Stimulated activated CD4-positive, alpha-beta T cell treated with anti-CD3 and anti-CD28 coated beads, Interleukin-2, amount 100 ng/mL, for 48 hours (primary cell): ENCODE results near the gene ERC1.
"Not testable (repeated sequence)": the region's sequence is repeated elsewhere in the genome, so short reads cannot be mapped to it uniquely, and the experiment has no call there.

Source experiments
- DNase-seq, 2 donors: peaks; one replicate each; pipeline ENCODE4 v3.0.0-alpha.2; 2020

The ERC1 gene

DNA sequence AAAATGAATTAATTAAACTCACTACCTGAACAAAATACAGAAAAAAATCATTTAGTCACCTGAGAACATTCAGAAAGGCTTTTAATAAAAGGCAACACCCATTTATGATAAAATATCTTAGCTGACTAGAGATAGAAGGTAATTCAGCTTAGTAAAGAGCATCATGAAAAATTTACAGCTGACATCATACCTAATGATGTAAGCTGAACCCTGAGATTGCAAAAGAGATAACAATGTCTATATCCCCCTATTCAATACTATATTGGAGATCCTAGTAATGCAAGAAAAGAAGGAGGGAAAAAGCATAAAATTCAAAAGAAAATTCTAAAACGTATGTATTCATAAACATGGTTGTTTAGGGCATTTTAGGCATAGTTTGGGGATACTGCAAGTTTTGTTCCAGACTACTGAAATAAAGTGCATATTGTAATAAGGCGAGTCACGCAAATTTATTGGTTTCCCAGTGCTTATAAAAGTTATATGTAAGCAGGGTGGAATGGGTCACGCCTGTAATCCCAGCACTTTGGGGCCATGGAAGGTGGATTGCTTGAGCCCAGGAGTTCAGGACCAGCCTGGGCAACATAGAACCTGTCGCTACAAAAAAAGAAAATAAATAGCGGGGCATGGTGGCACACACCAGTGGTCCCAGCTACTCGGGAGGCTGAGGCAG, 311.3 kb downstream of the ERC1 start:
- DNase-seq: no peak

DNA sequence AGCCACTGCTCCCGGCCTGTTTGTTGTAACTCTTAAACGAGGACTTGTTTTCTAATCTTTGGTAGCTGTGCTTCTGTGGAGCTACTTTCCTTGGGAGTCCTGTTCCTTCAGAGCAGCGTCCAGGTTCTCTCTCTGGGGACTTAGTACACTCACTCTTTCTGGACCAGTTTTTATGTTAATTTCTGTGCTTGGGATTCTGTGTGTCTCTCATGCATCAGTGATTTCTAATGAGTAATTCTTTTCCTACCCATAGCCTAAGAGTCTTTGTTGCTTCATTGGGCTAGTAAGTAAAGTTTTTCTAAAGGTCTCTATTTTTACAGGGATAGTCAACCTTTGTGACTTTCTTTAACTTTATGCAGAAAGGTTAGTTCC, 314.0 kb downstream of the ERC1 start:
- DNase-seq: no peak

DNA sequence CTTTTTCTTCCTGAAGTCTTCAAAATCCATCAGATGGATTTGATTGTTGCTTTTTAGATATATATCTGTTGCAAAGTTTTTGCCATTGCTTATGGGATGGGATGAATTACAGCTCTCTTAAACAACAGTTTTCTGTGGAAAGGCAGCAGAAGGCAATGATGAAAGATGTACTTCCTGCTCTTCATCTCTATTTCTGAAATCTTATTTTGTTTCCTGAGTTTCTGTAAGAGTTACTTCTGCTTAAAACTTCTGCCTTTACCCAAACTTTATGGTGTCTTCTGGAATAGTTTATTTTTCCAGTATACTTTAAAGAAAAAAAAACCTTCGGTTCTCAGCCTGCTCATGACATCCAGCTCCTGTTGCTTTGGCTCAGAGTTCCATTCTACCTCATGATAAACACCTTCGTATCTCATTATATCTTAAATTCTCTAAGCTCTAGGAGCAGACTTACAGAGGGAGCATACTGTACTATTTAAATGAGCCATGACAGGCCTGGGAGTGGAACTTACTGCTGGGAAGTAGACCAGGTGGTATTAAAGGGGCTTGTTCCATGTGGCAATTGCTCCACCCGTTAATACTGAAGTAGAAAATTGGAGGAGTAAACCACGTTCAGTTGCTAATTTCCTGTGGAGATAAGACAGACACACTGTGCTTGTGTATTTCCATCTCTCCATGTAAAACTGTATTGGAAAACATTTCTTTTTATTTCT, 314.9 kb downstream of the ERC1 start:
- DNase-seq: no peak

DNA sequence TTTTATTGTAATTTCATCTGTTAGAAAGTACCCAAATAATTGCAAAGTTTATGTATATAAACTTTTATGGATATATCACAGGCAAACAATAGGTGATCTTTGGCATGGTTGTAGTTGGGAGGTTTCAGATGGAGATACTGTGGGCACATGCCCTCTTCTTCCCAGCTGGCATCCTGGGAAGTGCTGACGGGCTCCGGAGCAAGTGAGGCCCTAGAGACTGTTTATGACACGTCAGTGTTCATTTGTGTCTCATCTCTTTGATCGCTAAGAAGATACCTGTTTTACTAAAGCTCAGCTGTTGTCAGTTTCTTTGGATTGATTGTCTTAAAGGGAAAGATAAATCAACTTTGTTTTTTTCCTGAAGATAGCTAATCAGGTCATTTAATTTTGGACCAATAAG, 315.8 kb downstream of the ERC1 start:
- DNase-seq: no peak

DNA sequence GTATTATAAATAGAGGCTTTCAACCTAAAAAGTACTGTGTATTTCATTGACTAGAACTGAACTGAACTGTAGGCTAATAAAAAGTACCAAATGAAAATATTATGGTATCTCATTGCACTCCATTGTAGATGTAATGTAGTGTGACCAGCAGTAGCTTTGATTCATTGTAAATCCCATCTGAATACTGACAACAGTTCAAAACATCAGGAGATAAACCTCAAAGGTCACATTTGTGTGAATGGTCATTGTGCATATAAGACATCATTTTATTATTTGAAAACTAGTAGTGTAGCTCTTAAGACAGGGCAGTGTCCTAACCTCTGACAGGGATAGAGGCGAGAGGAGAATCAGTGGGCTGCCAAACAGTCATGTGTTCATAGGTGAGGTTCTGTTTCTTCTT, 316.8 kb downstream of the ERC1 start:
- DNase-seq: no peak

DNA sequence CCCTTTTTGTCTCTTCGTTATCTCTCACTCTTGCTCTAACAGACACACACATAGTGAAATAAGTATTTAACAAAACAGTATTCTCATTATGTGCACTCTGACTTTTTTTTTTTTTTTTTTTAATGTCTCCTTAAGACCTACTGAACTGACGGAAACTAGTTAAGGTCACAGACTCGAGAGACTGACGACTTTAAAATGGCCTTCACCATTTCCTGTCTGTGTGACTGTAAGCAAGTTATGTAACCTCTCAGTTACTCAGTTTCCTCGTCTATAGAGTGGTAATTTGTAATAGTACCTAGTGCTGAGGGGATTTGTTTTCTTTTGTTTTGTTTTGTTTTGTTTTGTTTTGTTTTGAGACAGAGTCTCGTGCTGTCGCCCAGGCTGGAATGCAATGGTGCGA, 318.6 kb downstream of the ERC1 start:
- DNase-seq: no peak

DNA sequence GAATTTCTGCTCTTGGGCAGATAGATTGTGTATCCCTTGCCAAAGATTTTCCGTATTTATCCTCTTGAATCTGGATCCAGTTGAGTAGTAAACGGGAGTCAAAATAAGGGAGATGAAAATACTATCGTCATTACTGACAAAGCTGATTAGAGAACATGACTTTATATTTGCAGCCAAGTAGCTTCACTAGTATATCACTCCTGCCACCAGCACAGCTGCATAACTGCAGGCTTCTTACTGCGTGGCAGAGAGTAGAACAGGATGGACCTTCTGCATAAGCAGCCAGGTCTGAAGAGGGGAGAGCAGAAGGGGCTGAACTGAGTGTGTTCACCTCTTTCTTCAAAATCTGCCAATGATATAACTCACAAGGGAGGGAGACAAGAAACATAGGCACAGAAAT, 319.6 kb downstream of the ERC1 start:
- no peak for DNase-seq

DNA sequence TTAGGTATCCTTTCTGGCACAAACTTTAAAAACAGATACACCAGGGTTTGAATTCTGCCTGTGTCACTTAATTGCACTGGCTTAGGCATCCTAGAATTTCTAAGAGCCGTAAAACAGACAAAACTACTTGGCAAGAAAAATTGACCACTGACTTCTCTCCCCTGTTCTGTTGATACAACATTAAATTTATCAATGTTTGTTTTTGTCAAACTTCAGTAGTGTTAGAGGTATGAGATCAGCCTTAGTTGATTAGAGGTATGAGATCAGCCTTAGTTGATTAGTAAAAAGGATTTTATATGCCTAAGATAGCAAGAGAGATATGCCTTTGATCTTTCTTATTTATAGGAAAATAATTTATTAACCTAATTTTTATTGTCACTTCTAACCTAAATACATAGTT, 320.1 kb downstream of the ERC1 start:
- DNase-seq: no peak

DNA sequence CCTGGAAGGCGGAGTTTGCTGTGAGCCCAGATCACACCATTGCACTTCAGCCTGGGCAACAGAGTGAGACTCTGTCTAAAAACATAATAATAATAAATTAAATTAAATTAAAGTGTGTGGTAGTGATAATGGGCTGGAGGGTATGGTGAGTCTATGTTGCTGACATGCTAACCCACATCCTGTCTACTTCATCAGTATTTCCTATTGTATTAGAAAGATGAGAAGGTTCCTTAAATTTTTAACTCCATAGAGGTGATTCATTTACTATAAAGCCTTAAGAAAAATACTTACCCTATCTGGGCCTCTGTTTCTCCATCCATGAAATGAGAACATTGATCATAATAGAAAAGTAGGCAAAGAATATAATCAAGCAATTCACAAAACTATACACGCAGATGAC, 322.9 kb downstream of the ERC1 start:
- no peak for DNase-seq

DNA sequence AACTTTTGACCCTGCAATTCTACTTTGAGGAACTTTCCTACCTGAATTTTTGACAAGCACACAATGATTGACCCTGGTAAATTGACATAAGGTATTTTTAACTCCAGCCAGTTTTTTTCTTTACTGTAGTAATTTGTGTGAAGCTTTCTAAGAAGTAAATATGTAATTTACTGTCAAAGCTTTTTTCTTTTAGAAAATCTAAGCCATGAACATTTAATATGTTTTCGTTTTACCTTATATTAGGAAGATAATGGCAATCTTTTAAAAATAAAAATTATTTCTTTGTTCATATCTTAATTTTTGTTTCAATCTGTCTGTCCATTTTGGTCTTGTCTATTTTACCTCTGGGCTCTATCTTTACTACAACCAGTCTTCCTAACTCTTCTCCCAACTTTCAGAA, 323.5 kb downstream of the ERC1 start:
- DNase-seq: no peak

DNA sequence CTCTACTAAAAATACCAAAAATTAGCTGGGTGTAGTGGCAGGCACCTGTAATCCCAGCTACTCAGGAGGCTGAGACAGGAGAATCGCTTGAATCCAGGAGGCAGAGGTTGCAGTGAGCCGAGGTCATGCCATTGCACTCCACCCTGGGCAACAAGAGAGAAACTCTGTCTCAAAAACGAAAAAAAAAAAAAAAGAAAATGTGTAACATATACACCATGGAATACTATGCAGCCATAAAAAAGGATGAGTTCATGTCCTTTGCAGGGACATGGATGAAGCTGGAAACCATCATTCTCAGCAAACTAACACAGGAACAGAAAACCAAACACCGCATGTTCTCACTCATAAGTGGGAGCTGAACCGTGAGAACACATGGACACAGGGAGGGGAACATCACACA, 326.0 kb downstream of the ERC1 start:
- DNase-seq: not testable (repeated sequence)

DNA sequence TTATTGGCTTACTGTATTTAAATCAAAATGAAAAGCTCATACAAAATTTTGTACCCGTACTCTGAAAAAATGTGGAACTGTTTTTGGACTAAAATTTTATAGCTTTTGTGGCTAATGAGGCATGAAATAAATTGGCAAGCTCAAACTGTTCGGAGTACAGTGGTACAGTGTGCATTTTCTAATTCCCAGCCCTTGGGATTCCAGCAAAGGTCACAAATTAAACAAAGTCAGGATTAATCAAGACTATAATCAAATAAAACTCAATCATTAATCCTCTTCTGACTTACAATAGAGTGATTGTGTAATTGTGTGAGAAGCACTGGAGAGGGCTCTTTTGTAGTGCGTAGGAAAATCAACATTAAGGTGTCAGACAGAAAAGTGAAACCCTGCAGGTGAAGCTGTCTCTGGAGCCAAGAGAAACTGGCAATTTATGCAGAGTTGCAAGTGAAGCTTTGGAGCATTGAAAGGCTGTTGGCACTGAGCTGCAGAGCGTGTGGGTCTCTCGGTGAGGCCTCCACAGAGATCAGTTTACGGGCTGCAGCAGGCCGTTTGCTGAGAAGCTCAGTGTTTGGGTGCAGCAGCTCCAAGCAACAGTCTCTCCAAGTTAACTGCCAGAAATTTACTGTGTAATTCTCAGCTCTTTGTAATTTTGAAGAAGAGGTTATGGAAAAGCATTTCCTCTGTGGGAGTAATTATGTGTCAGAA, 327.5 kb downstream of the ERC1 start:
- no peak for DNase-seq

DNA sequence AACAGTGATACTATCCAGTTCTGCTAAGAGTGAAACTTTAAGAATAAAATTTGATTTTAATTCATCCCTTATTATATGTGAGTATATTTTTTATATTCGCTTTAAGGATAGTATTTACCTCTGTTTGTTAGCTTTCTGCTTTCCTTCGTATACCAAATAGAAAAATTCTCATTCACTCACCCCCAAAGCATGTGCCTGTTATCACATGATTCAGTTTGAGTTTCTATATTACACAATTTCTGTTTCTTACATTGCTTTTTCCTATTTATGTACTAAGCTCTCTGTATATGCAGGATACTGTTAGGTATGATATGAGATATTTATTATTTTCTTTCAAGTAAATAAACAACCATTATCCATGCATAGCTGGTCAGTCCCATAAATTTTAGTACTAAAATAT, 328.2 kb downstream of the ERC1 start:
- DNase-seq: no peak

DNA sequence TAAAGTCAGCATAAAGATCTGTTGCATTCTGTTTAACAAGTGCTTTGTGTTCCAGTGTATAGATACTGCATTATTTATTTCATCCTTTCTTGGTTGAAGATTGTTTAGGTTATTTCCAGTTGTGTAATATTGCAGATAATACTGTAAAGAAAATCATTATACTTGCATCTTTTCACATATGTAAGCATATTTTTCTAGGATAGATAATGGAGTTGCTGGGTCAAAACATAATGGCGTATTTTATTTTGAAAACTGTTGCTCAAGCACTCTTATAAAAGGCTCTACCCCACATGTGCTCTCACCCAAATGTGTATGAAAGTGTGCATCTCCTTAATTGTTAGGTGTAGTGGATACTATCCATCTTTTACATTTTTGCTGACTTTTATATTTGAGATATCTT, 329.0 kb downstream of the ERC1 start:
- DNase-seq: no peak

DNA sequence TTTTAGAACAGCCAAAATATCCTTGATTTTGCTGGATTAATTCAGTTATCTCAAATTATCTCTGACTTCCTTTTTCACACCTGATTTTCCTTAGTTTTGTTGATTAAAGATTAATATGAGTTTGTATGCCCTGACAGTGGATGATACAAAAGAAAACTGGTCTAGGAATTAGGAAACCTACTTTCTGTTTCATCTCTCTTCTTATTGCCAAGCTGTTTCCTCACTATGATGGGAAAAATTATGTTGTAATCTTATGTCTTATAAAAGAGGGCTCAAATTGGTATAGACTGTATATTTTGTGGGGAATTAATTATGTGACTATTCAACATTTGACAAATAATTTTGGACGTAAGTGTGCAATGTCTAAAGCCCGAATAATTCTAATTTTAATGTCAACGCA, 331.8 kb downstream of the ERC1 start:
- DNase-seq: no peak

DNA sequence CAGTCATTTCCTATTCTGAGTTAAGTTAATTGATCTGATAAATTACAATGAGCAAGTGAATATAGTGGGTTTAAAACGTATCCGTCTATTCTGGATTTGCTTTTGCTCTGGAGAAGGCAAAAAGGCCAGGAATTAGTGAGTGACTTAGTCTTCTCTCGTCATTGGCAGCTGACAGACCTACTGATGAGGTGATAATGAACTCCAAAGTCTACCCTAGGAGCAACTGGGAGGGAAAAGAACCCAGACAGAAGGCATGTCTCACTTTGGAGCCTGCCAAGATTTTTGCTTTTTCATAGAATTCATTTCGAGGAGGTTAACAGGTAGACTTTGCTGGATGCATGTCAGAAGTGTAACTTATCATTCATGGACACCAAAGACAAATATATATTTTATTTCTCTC, 333.1 kb downstream of the ERC1 start:
- DNase-seq: no peak

DNA sequence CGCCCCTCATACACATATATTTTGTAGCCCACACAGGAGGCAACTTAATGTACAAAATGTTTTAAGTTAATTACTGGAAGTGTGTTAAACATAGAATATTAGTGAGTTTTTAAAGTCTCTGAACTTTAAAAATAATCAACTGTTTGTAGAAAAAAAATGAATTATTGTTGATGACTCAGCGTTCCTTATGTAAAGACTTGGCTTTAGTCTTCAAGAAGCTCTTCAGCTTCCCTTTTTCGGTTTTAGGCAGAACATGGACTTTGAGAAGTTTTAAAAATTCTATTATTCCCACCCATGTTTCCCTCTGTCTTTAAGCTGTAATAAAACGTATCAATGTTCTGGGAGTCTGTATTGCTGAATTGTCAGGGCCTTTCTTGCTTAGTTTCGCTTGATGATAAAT, 333.9 kb downstream of the ERC1 start:
- no peak for DNase-seq

DNA sequence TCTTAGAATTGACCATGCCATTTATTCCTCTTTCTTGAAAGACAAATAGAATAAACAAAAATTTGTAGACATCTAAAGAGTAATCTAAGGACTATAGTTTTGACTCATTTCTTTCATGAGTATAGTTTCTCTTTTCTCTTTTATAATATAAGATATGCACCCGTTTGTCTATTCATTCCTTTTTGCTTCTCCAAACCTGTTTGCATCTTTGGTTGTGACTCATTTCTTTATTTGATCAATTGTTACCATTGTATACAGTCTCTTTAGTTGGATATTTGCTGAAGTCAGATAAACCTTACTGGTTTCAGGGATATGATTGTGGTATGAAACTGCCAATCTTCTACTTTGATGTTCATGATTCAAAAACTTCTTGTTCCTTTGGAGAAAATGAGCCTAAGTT, 334.6 kb downstream of the ERC1 start:
- no peak for DNase-seq

DNA sequence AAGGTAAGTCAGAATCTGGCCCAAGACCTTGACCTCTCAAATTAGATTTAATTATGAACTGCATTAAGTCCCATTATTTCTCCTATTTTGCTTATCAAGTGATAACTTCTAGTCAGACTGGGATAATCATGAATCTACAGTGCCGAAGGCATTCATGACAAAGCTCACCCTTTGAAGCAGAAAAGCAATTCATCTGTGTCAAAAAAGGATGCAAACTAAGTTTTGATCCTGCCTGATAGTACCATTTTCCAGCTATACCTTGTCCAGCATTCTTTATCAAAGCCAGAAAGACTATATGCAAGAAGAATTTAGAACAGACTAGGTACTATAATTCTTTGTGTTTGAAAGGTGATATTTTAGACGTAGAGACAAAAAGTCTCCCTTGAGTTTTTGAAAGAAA, 335.2 kb downstream of the ERC1 start:
- no peak for DNase-seq

DNA sequence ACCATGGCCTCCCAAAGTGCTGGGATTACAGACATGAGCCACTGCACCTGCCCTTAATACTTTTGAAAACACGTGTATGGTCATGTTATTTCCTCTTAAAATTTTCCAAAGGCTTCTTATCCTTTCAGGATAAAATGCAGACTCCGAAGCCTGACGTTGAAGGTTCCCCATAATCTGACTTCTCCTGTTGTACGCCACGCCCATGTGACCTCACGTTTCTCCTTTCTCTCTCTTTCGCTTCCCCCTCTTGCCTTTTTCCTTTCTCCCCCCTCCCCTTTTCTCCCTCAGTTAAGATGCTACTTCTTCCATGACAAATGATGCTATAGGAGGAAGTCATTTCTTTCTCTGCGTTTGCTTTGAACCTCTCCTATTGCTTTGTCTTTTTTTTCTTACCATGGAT, 337.4 kb downstream of the ERC1 start:
- DNase-seq: no peak

DNA sequence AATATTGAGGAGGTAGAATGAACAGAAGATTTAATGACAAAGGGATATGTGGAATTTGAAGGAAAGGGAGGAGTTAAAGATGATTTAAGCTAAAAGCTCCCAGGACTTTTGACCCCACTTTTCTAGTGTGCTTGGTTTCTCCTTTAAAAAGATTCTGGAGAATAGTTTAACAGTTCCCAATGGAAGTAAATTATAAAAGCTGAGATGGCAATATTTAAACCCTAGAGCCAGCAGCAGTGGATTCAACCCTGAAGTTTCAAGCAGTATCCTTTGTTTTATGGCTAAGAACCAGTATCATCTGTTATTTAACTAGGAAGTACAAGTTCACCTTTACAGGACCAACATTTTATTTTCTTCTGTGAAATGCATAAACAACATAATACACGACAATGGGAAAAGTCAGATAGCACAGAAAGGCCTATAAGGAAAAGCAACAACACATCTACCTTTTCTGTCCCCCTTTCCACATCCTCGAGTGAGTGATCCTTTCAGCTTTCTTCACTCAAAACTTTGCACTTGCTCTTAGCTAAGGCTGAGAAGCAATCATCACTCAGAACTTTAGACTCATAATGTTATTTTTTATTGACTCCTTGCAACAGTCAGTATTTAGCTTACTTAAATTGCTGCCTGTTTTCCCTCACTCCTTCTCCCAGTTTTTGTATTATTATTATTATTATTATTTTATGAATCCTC, 338.9 kb downstream of the ERC1 start:
- no peak for DNase-seq

DNA sequence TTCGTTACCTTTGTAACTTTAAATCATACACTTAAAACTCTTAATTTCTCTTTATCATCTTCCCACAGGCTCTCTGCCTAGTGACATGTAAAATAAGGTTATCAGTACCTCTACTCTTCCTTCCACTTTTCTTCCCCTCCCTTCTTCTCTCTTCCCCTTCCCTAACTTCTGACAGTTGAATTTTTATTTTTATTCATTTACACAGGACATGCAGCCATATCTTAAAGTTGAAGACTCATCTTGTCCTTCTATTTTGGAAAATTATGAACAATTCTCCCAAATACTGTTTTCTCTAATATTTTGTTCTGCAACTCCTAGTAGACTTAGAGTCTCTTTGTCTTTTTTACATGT, 339.4 kb downstream of the ERC1 start:
- no peak for DNase-seq

DNA sequence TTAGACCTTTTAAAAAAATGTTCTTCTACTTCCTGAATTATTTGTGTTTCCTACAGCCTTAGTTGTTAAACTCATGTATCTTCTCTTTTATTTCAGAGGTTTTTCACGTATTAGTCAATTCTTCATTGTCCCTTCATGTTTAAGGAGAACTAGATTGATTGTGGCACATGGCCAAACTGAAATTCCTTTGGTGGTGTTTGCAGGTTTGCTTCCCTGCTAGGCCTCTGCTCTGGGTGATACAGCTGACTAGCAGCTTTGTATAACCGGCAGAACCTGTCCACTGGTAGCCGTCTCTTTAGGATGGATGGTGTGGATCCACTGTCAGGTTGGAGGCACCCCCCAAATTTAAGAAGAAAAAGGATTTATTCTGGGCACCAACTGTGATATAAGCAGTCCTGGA, 341.3 kb downstream of the ERC1 start:
- DNase-seq: no peak
